RWPE2 (cell line): ENCODE measurements around the gene TMCC1.
A peak's percentile ranks its signal among the peaks of the same experiment; 100 is the strongest.

Experiments
- ATAC-seq: fragments of 200-7000 bp; cut with Tn5 transposase; 3 replicates; pipeline ENCODE4 v1.9.1; 2021; ENCODE audit warnings: low read depth
- DNase-seq: peaks from one replicate; pipeline ENCODE4 v3.0.0-alpha.2; 2020; ENCODE audit warnings: low spot score
- H3K27ac ChIP-seq: fragments of 450-650 bp; 2 replicates; pipeline ENCODE4 v1.5.1; 2017; ENCODE audit warnings: mild to moderate bottlenecking; ENCODE audit not compliant: poor library complexity, severe bottlenecking
- H3K27me3 ChIP-seq: fragments of 250-450 bp; sonication (Bioruptor Pico); 2 replicates; pipeline ENCODE4 v1.5.1; 2021; ENCODE audit warnings: mild to moderate bottlenecking, moderate library complexity; ENCODE audit not compliant: insufficient read depth, poor library complexity, severe bottlenecking
- H3K36me3 ChIP-seq: fragments of 250-450 bp; sonication (Bioruptor Pico); 2 replicates; pipeline ENCODE4 v1.5.1; 2020; ENCODE audit warnings: low read depth, mild to moderate bottlenecking, moderate library complexity
- H3K4me1 ChIP-seq: fragments of 250-450 bp; sonication (Bioruptor Pico); 2 replicates; pipeline ENCODE4 v1.5.1; 2021; ENCODE audit warnings: mild to moderate bottlenecking, moderate library complexity; ENCODE audit not compliant: insufficient read depth, poor library complexity, severe bottlenecking
- H3K4me3 ChIP-seq: fragments of 250-450 bp; sonication (Bioruptor Pico); 2 replicates; pipeline ENCODE4 v1.5.1; 2021; ENCODE audit warnings: mild to moderate bottlenecking, moderate library complexity; ENCODE audit not compliant: severe bottlenecking
- H3K9me3 ChIP-seq: fragments of 250-450 bp; sonication (Bioruptor Pico); 2 replicates; pipeline ENCODE4 v1.5.1; 2021; ENCODE audit warnings: mild to moderate bottlenecking, moderate library complexity; ENCODE audit not compliant: severe bottlenecking
- TF ChIP-seq, protein P1 (sequence below): fragments of 450-650 bp; IDR thresholded peaks from one replicate; pipeline ENCODE4 v1.5.1; 2017; ENCODE audit warnings: mild to moderate bottlenecking, moderate library complexity; ENCODE audit not compliant: poor library complexity, severe bottlenecking

TMCC1 gene

DNA sequence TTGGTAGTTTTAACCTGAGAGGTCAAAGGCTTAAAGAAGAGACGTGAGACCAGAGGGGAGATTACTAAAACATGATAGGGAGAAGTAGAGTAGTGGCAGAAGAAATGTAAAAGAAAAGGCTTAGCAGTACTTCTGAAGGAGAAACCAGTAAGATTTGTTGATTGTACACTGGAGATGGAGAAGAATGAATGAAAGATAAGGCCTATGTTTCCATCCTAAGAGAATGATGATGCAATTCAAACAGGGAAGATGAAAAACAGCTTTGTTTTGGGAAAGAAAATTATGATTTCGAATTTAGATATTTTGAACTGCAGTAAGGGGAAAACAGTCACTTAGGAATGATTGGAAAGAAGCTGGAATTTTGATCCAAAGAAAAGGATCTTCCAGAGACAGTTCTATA lies 189.6 kb downstream of the TMCC1 start:
- Histone ChIP-seq H3K9me3 (no peaks in the 10 kb centered on the region), H3K27ac (peak overlapping the region; percentile 3), H3K36me3 (0 out of 2 replicates have a peak, but pooled peaks cover 5% of the 10 kb centered on the region), H3K27me3 (no peaks in the 10 kb centered on the region), H3K4me3 (no peak overlapping the region), H3K4me1 (peaks cover 8% of the 10 kb centered on the region)
- DNase-seq (no peak), ATAC-seq (no peak)
- TF ChIP-seq, protein P1, sequence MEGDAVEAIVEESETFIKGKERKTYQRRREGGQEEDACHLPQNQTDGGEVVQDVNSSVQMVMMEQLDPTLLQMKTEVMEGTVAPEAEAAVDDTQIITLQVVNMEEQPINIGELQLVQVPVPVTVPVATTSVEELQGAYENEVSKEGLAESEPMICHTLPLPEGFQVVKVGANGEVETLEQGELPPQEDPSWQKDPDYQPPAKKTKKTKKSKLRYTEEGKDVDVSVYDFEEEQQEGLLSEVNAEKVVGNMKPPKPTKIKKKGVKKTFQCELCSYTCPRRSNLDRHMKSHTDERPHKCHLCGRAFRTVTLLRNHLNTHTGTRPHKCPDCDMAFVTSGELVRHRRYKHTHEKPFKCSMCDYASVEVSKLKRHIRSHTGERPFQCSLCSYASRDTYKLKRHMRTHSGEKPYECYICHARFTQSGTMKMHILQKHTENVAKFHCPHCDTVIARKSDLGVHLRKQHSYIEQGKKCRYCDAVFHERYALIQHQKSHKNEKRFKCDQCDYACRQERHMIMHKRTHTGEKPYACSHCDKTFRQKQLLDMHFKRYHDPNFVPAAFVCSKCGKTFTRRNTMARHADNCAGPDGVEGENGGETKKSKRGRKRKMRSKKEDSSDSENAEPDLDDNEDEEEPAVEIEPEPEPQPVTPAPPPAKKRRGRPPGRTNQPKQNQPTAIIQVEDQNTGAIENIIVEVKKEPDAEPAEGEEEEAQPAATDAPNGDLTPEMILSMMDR = no peak

DNA sequence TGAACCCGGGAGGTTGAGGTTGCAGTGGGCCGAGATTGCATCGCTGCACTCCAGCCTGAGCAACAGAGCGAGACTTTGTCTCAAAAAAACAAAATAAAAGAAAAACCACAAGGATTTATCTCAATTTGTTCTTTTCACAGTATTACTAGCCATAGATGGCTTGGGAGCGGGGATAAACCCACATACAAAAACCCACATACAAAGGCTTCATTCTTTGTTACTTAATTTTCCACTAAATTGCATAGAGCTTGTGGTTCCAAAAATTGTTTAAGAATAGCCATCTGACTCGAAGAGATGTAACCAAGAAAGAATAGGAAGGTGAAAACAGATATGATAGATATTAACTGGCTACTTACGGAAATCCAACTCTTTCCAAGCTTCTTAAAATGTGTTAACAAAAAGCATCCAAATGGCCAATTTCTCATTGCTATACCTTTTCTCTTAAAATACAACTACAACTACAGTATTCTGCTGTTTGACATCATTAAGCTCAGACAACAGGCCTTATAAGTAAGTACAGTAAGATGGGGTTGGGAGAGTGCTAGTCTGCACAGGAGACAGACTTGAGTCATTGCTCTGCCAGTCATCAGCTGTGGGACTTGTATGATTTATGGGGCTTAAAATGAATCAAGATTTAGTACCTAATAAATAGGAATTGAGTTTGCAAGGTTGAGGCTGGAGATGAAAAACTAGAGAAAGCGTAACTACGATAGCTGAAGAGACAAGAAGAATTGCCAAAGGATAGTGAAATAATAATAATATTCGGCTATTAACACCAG lies 190.4 kb downstream of the TMCC1 start:
- peak; percentile 50; the same call in 1 of the 3 replicates for ATAC-seq

DNA sequence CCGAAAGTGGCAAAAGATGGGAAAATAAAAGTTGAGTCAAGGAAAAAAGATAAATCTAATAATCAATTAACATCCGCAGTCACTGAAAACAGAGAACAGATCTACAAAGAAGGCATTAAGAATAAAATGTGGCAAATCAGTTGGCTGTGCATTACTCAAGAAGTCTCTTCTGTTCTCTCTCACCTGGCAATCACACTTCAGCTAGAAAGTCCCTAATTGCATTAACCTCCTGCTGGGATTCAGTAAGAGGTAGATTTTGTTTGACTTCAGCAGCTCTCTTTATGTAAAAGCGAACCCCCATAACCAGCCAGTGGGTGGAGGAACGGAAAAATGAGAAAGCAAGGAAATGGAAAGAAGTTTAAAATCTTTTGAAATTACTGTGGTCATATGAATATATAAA lies 192.3 kb downstream of the TMCC1 start:
- no peak for DNase-seq
- H3K27me3 ChIP-seq = no peaks in the 10 kb centered on the region
- 0 out of 2 replicates have a peak, but pooled peaks cover 5% of the 10 kb centered on the region for H3K36me3 ChIP-seq
- ATAC-seq = no peak
- peaks cover 8% of the 10 kb centered on the region for H3K4me1 ChIP-seq
- H3K9me3 ChIP-seq = no peaks in the 10 kb centered on the region
- TF ChIP-seq, protein P1 = no peak
- H3K27ac ChIP-seq = no peak overlapping the region
- no peak overlapping the region for H3K4me3 ChIP-seq

More for the DNA sequence above, 190.4 kb downstream of the TMCC1 start:
- Histone ChIP-seq H3K9me3 (no peaks in the 10 kb centered on the region), H3K36me3 (0 out of 2 replicates have a peak, but pooled peaks cover 5% of the 10 kb centered on the region), H3K4me3 (no peak overlapping the region), H3K27me3 (no peaks in the 10 kb centered on the region), H3K27ac (peak overlapping the region; percentile 3), H3K4me1 (peaks cover 8% of the 10 kb centered on the region)
- TF ChIP-seq, protein P1 = no peak
- DNase-seq = no peak

DNA sequence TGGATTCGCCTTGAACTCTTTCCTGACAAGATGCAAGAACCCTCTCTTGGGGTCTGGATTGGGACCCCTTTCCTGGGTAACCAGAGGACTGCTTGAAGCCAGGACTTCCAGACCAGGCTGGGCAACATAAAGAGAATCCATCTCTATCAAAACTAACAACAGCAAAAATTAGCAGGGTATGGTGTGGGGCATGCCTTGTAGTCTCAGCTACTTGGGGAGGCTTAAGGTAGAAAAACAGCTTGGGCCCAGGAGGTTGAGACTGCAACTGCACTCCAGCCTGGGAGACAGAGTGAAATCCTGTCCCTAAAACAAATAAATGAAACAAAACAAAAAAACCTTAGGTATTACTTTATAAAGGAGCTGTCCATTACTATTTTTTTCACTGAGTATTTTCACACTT lies 193.9 kb downstream of the TMCC1 start:
- ATAC-seq = no peak
- no peaks in the 10 kb centered on the region for H3K27me3 ChIP-seq
- H3K9me3 ChIP-seq = no peaks in the 10 kb centered on the region
- TF ChIP-seq, protein P1 = no peak
- H3K27ac ChIP-seq = no peak overlapping the region
- peaks cover 17% of the 10 kb centered on the region for H3K4me1 ChIP-seq
- DNase-seq = no peak
- H3K4me3 ChIP-seq = no peak overlapping the region
- H3K36me3 ChIP-seq = 0 out of 2 replicates have a peak, but pooled peaks cover 5% of the 10 kb centered on the region

DNA sequence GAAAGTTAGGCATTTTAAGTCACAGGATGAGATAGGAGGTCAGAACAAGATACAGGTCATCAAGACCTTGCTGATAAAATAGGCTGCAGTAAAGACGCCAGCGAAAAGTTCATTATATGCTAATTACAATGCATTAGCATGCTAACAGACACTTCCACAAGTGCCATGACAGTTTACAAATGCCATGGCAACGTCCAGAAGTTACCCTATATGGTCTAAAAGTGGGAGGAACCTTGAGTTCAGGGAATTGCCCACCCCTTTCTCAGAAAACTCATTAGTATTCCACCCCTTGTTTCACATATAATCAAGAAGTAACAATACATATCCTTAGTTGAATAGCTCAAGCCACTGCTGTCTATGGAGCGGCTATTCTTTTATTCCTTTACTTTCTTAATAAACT lies 194.3 kb downstream of the TMCC1 start:
- Histone ChIP-seq H3K36me3 (0 out of 2 replicates have a peak, but pooled peaks cover 5% of the 10 kb centered on the region), H3K4me3 (no peak overlapping the region), H3K27me3 (no peaks in the 10 kb centered on the region), H3K4me1 (peaks cover 20% of the 10 kb centered on the region), H3K27ac (no peak overlapping the region), H3K9me3 (no peaks in the 10 kb centered on the region)
- DNase-seq (no peak), ATAC-seq (no peak)
- TF ChIP-seq, protein P1 = no peak
